Psoas muscle (tissue), 8 donors: ENCODE results near the gene SPEM3. TPM values are rescaled to one million over a fixed set of nuclear protein-coding genes. Genes with fewer than 3 reads are reported as not detected.
A peak's percentile ranks its signal among the peaks of the same experiment; 100 is the strongest.
"Not testable (repeated sequence)": the region's sequence is repeated elsewhere in the genome, so short reads cannot be mapped to it uniquely, and the experiment has no call there.

Source experiments
- ATAC-seq, 4 donors: fragments of 200-7000 bp; cut with Tn5 transposase; one replicate each; pipeline ENCODE4 v1.9.1; 2020; ENCODE audit warnings: moderate library complexity in 3 of 4, mild to moderate bottlenecking in 2 of 4
- DNase-seq, 2 donors: peaks; one replicate each; pipeline ENCODE4 v3.0.0-alpha.2; 2020
- H3K27ac ChIP-seq: fragments of 200-600 bp; one replicate; pipeline ENCODE4 v1.8.0; 2022
- H3K27me3 ChIP-seq, 3 donors: fragments of 200-600 bp in 1 of 3; one replicate each; pipeline versions ENCODE4 v1.6.1 to v1.8.0; 2013 to 2022; ENCODE audit warnings: low read length in 2 of 3, mild to moderate bottlenecking in 2 of 3, moderate library complexity in 1 of 3; ENCODE audit not compliant: insufficient read depth in 3 of 3
- H3K36me3 ChIP-seq, 2 donors: fragments of 200-600 bp in 1 of 2; one replicate each; pipeline versions ENCODE4 v1.6.1 to v1.8.0; 2013 to 2022; ENCODE audit warnings: low read depth in 1 of 2, mild to moderate bottlenecking in 1 of 2, moderate library complexity in 1 of 2; ENCODE audit not compliant: insufficient read depth in 1 of 2
- H3K4me1 ChIP-seq: fragments of 200-600 bp; one replicate; pipeline ENCODE4 v1.8.0; 2022
- H3K4me3 ChIP-seq: fragments of 200-600 bp; one replicate; pipeline ENCODE4 v1.8.0; 2022; ENCODE audit warnings: mild to moderate bottlenecking
- H3K9me3 ChIP-seq: fragments of 200-600 bp; one replicate; pipeline ENCODE4 v1.8.0; 2022
- CTCF ChIP-seq: fragments of 200-600 bp; IDR thresholded peaks from one replicate; pipeline ENCODE4 v1.8.0; 2022; ENCODE audit warnings: antibody characterized with exemption
- WGBS, 3 donors: extraction: QIAGEN DNeasy Blood & Tissue Kit; methylation state at CpG; one replicate each; pipeline versions ENCODE4 v1.1.6 to v1.1.7; 2013; 5-methylcytosine and 5-hydroxymethylcytosine counted together
- intact Hi-C, 2 donors: fragments of 100-400 bp; cut with DNase I; formaldehyde crosslinking; loops; one replicate each; pipeline versions ENCODE4 v1.11.0 to v1.14.2; 2022
- polyA plus RNA-seq, 3 donors: library from polyadenylated mRNA; stranded (reverse); fragments of 200-250 nt; gene quantifications; one replicate each; pipeline ENCODE4 v1.2.3, GENCODE V29; 2013
- total RNA-seq, 4 donors: library from RNA; stranded (reverse); fragmentation: NEBNext Ultra II Directional in 2 of 4; extraction: Animal tissue kit (Norgen Biotek cat#: 25700) in 2 of 4; gene quantifications; one replicate each; pipeline versions ENCODE4 v1.2.1 to v1.2.4, GENCODE V29; 2021 to 2023
- donor health status: healthy with polysubstance abuse.
- donor health status: DM: no; HTN: no; CAD: no; lungs with moderate emphysema.
- donor health status: Bipolar disorder and iron deficiency.
- donor health status: healthy.
- donor health status: DM: yes; HTN: yes; CAD: no.
- donor health status: DM: no; HTN: no; CAD: no.
- donor health status: DM: no; HTN: no; CAD: no.
- donor health status: DM: yes; HTN: yes; CAD: no.

Gene SPEM3
- total and polyA plus RNA-seq, 7 donors: 0.01 TPM; not detected in 6

DNA sequence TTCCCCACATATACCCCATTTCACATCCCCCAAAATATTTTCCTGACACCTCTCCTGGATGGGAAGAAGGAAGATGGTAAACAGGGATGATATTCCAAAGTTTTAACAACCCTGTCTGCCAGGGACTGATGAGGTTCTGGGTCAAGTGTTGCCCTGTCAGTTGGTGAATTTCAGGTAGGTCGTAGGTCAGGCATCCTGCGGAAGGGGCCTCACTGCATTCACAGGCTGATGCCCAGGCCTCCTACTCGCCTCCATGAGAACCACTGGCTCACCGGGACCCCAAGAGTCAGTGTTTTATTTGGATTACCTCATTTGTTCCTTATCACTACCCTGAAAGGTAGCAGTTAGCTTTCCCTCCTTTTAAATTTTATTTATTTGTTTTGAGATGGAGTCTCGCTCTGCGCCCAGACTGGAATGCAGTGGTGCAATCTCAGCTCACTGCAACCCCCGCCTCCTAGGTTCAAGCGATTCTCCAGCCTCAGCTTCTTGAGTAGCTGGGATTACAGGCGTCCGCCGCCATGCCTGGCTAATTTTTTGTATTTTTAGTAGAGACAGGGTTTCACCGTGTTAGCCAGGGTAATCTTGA is 40.2 kb downstream of the SPEM3 start:
- TF ChIP-seq CTCF: no peak
- intact Hi-C loops: no loop called here
- no peaks in the 10 kb centered on the region for H3K9me3 ChIP-seq
- no peak for DNase-seq
- H3K4me1 ChIP-seq: peaks cover 37% of the 10 kb centered on the region
- 69 to 86% (median 76%) methylated on average over 12 of the region's 12 CpGs for WGBS, 3 donors
- H3K27ac ChIP-seq: no peak overlapping the region
- no peaks in the 10 kb centered on the region for H3K27me3 ChIP-seq
- no peak for ATAC-seq
- peaks cover 0 to 24% of the 10 kb centered on the region in 2 donors for H3K36me3 ChIP-seq
- H3K4me3 ChIP-seq: no peak overlapping the region

DNA sequence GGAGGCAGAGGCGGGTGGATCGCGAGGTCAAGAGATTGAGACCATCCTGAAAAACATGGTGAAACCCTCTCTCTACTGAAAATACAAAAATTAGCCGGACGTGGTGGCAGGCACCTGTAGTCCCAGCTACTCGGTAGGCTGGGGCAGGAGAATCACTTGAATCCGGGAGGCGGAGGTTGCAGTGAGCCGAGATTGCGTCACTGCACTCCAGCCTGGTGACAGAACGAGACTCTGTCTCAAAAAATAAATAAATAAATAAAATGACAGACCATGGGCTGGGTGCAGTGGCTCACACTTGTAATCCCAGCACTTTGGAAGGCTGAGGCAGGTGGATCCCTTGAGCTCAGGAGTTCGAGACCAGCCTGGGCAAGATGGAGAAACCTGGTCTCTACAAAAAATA is 41.2 kb downstream of the SPEM3 start:
- H3K27me3 ChIP-seq, intact Hi-C loops, H3K9me3 ChIP-seq, ATAC-seq, DNase-seq, H3K4me3 ChIP-seq: not testable (repeated sequence)
- Histone ChIP-seq H3K36me3 (peaks cover 0 to 17% of the 10 kb centered on the region in 2 donors), H3K27ac (peak overlapping the region; percentile 30), H3K4me1 (peaks cover 43% of the 10 kb centered on the region)
- WGBS, 3 donors: 91 to 92% (median 91%) methylated on average over 12 of the region's 12 CpGs

GRCh38 chr17:7470457-7470973 is 41.9 kb downstream of the SPEM3 start:
- ATAC-seq, H3K9me3 ChIP-seq, intact Hi-C loops, DNase-seq, H3K27me3 ChIP-seq, H3K4me3 ChIP-seq: not testable (repeated sequence)
- Histone ChIP-seq H3K36me3 (peaks cover 0 to 12% of the 10 kb centered on the region in 2 donors), H3K27ac (peak overlapping the region; percentile 30), H3K4me1 (peaks cover 50% of the 10 kb centered on the region)
- 56 to 73% (median 59%) methylated on average over 8 of the region's 8 CpGs for WGBS, 3 donors

GRCh38 chr17:7471729-7472128 is 43.1 kb downstream of the SPEM3 start:
- Histone ChIP-seq H3K4me3 (no peak overlapping the region), H3K9me3 (no peaks in the 10 kb centered on the region), H3K36me3 (no peaks in the 10 kb centered on the region), H3K27me3 (no peaks in the 10 kb centered on the region), H3K4me1 (peaks cover 54% of the 10 kb centered on the region), H3K27ac (peak overlapping the region; percentile 30)
- 75 to 84% (median 77%) methylated on average over 2 of the region's 2 CpGs for WGBS, 3 donors
- DNase-seq: no peak
- intact Hi-C loops: no loop called here
- TF ChIP-seq CTCF: no peak
- no peak for ATAC-seq

DNA sequence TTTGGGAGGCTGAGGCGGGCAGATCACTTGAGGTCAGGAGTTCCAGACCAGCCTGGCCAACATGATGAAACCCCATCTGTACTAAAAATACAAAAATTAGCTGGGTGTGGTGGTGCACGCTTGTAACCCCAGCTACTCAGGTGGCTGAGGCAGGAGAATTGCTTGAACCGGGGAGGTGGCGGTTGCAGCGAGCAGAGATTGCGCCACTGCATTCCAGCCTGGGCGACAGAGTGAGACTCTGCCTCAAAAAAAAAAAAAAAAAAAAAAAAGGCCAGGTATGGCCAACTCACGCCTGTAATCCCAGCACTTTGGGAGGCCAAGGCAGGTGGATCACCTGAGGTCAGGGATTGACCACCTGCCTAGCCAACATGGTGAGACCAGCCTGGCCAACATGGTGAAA is 46.1 kb downstream of the SPEM3 start:
- H3K36me3 ChIP-seq, H3K4me3 ChIP-seq, ATAC-seq, H3K27me3 ChIP-seq, H3K9me3 ChIP-seq, intact Hi-C loops, DNase-seq: not testable (repeated sequence)
- 47 to 73% (median 50%) methylated on average over 8 of the region's 8 CpGs for WGBS, 3 donors
- Histone ChIP-seq H3K27ac (peak overlapping the region; percentile 99), H3K4me1 (peaks cover 59% of the 10 kb centered on the region)

DNA sequence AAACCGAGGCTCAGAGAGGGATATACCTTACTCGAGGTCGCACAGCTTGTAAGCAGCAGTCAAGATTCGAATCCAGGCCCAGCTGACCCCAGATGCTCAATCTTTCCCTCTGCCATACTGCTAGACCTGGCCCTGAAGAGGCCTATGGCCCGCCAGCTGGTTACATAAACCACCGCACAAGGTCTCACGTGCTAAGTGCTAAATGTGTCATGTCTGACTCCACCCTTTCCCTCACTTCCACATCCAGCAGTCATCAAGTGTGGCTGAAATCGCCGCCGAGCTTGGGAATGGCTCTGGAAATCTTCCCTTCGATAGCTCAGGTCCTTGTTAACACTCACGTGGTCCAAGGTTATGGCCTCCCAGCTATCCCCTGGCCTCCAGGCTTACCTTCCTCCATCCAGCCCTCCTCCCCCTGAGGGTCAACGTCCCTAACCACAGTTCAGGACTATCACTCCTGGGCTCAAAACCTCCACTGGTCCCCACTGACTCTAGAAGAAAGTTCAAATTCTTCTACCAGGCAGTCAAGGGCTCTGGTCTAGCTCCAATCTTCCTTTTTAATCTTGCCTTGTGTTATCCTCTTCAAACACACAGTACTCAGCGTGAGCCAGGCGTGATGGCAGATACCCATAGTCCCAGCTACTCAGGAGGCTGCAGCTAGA is 47.2 kb downstream of the SPEM3 start:
- peak; percentile 56 to 78 (median 70) for ATAC-seq
- Histone ChIP-seq H3K36me3 (no peaks in the 10 kb centered on the region), H3K9me3 (no peaks in the 10 kb centered on the region), H3K4me1 (peaks cover 58% of the 10 kb centered on the region), H3K27ac (peak overlapping the region; percentile 99), H3K4me3 (peak overlapping the region; percentile 97), H3K27me3 (no peaks in the 10 kb centered on the region)
- peak; percentile 61 to 81 for DNase-seq
- WGBS, 3 donors: 34 to 41% (median 37%) methylated on average over 15 of the region's 15 CpGs
- intact Hi-C loops: no loop called here
- TF ChIP-seq CTCF: no peak
